ENCODE results near the gene RNF224.

The RNF224 gene

DNA sequence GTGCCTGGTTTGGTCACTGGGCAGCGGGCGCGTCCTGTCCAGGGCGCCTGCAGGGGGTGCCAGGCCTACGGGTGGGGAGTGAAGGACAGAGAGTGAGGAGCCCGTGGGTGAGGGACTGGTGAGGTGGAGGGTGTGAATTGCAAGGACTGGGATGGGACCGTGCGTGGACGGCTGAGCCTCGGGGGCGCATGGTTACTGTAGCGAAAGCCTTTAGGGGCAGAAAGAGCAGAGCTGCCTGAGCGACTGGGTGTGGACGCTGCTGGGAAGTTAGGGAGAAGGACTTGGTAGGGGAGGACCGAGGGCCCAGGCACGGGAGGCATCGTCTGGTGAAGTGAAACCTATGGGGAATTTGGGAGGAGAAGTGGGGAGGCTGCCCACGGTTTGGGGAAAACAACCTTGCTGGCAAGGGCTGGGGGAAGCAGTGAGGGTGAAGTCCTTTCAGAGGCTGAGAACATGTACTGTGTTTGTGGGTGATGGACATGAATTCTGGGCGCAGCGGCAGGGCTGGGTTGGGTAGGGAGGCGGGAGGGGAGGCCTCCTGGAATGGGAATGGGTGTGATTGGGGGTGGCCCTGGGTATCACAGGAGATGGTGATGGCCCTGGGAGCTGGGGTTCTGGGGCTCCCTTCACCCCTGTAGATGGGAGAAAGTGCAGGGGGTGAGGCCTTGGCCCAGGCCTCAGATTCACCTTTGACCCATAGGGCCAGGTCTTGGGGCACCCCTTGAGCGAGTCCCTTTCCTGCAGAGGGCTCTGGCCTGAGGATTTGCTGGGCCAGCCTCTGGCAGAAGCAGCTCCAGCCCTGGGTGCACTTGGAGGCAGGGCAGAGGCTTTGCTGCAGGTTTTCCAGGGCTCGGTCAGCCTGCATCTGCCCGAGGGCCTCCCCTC lies 48.5 kb downstream of the RNF224 start:
- no peak for DNase-seq

DNA sequence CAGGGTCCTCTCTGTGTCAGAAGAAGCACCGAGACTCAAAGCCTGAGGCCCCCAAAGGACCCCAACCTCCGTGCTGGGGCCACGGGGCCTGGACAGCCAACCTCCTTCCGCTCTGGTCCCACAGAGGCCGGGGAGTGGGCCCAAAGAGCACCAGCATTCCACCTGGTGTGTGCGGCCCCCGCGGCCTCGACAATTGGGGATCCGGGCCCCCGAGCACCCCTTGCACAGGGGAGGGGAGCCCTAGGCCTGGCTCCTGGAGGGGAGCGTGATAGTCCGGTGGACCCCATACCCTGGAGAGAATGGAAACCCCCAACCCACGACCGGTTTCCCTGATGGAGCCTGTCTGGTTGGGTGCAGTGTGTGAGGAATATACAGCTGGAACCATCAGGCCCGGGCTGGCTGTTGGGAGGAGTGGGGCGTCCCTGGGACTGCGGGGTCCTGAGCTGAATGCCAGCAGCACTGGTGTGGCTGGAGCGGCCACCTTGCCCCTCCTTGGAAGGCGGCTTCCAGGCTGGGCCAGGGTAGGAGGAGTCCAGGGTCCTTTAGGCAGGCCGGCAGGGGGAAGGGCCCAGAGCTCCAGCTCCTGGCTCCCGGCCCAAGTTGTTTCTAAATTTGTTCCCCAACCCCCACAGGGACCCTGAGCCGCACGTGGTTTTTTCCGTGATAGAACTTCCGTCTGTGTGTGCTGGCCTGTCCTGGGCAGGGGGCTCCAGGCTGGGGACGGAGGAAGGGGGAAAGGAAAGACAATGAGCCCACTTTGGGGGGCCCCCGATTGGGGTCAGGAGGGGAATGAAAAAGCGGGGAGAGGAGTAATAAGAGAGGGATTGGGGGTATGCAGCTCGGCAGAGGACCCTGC lies 49.4 kb downstream of the RNF224 start:
- no peak for DNase-seq

GRCh38 chr9:137277329-137278041 lies 50.2 kb downstream of the RNF224 start, which contains the start of gene TOR4A:
Gene TOR4A (plus strand): TSS chr9:137277726. CDS start chr9:137278690, 964 bp downstream.
- no peak for DNase-seq

DNA sequence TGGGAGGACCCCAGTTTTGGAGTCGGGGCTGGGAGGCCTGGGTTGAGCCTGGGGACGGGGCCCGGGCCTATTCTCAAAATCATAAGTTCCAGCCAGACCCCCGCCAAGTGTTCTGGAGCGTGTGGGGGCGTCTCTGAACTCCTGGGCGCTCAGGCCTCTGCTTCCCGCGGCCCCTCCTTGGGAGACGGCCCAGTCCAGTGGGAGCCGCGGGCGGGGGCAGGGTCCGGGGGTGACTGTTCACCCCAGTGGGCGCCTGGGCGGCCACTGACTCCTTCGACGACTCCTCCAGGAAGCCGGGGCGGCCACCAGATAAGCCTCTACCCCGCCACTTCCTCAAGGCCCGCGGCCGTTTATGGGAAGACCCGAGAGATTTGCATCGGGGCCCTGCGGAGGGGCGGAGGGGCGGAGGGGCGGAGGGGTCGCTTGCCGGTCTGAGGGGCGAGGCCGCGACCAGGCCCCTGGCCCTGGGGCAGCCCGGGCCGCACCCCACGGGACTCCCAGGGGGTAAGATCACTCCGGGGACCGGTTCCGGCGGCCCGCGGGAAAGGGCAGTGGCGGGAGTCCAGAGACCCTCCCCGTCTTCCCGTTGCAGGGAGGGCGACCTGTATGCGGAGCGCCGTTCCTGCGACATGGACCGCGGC lies 50.9 kb downstream of the RNF224 start:
- no peak for DNase-seq

Measured in NCI-H1105 (cell line).